ENCODE data around the gene LILRB4. TPM values are rescaled to one million over a fixed set of nuclear protein-coding genes. Genes with fewer than 3 reads are reported as not detected.

Gene LILRB4
- total RNA-seq, 1 donor from 2014 or later, result not detected

Small RNA genes within 50 kb of the gene (microRNA-seq; reads per million reads assigned to microRNA genes)
- gene MIR8061, result not detected

Other genes with a start within 250 kb of the LILRB4 start
- 8.4 and 12.6 TPM in 2 replicates for gene TTYH1, start 247.5 kb upstream of the LILRB4 start, total RNA-seq
- gene LENG8, start 213.8 kb upstream of the LILRB4 start, total RNA-seq, result 193 and 201 TPM in 2 replicates
- gene LENG9, start 199.2 kb upstream of the LILRB4 start, total RNA-seq, result 3.7 and 3.8 TPM in 2 replicates
- 57.9 and 64.2 TPM in 2 replicates for gene CDC42EP5, start 189.7 kb upstream of the LILRB4 start, total RNA-seq
- gene LAIR2, start 160.2 kb upstream of the LILRB4 start, total RNA-seq, result not detected in 2 replicates
- not detected in 2 replicates for gene LILRA2, start 89.2 kb upstream of the LILRB4 start, total RNA-seq
- not detected in 2 replicates for gene LILRA1, start 69.4 kb upstream of the LILRB4 start, total RNA-seq
- gene LILRB1, start 32.5 kb upstream of the LILRB4 start, total RNA-seq, result not detected in 2 replicates
- not detected in 2 replicates for gene KIR3DL3, start 61.5 kb downstream of the LILRB4 start, total RNA-seq
- not detected in 2 replicates for gene KIR2DL3, start 75.5 kb downstream of the LILRB4 start, total RNA-seq
- not detected in 2 replicates for gene KIR2DL1, start 106.8 kb downstream of the LILRB4 start, total RNA-seq
- not detected in 2 replicates for gene KIR2DL4, start 140.6 kb downstream of the LILRB4 start, total RNA-seq
- not detected in 2 replicates for gene KIR3DL1, start 153.5 kb downstream of the LILRB4 start, total RNA-seq
- gene KIR2DS4, start 169.7 kb downstream of the LILRB4 start, total RNA-seq, result not detected in 2 replicates
- gene KIR3DL2, start 187.5 kb downstream of the LILRB4 start, total RNA-seq, result not detected in 2 replicates
- not detected in 2 replicates for gene FCAR, start 211.2 kb downstream of the LILRB4 start, total RNA-seq
- not detected in 2 replicates for gene NCR1, start 243.2 kb downstream of the LILRB4 start, total RNA-seq

All from astrocyte (in vitro differentiated cells and primary cell).